Endometrial microvascular endothelial cells (primary cell): ENCODE data around the gene MLIP. TPM values are rescaled to one million over a fixed set of nuclear protein-coding genes. Genes with fewer than 3 reads are reported as not detected.

Source experiments
- in situ Hi-C: cut with HindIII; loops from 2 replicates; pipeline ENCODE4 v1.10.0; 2017; ENCODE audit warnings: low sequenced_read_pairs, low pct_unique_long_range_greater_than_20kb; ENCODE audit errors: inconsistent ontology term
- total RNA-seq: library from RNA; depleted of rRNA; stranded (reverse); fragments of >200 nt; gene quantifications from one replicate; pipeline ENCODE4 v1.2.3, GENCODE V29; 2015; ENCODE audit errors: inconsistent ontology term

Gene MLIP
- total RNA-seq, 1 donor from 2014 or later: 5.0 TPM

DNA sequence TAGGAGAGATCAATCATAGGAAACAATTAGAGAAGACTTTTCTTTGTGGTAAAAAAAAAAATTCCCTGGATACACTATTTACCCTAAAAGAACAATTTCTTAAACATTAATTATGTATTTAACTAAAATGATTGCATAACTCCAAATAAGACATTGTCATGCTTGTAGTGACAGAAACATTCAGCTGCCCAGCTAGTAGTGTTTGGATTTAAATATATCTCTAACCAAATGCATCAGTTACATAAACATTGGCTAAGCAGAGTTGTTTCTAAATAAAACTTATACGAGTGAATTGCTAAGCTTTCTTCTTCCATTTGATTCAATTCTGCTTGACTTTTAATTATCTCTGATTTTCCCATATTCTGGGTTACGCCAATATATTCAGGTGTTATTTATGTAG lies 23.7 kb downstream of the MLIP start:
- in situ Hi-C loops: no loop called here

DNA sequence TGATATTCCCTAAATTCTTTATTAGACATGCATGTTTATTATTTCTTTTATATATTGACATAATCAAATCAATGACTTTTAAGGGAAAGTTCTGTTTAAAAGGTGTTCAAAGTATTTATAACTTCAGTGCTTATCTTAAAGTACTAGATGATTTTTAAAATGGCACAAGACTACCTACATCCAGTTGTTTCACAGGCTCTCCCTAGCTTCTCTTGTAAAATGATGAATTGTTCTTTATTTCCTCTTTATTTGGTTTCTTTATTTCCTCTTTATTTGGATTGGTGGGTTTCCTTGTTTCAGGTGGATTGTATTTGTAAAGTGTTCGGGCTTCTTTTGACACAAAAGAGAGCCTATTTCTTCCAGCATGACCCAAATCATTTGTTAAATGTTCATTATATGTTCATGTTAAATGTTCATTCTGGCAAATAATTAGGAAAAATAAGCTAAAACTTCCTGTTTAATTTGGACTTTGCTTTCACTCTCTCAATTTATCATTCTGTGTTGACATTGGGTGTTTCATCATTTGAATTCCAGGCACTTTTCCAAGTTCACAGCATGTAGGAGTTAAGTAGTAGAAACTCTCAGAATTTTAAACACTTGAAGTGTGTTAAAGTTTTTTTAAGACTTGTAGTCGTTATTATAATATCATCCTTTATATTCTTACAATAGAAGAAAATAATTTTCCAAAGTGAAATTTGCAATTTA lies 24.6 kb downstream of the MLIP start:
- in situ Hi-C loops: no loop called here

DNA sequence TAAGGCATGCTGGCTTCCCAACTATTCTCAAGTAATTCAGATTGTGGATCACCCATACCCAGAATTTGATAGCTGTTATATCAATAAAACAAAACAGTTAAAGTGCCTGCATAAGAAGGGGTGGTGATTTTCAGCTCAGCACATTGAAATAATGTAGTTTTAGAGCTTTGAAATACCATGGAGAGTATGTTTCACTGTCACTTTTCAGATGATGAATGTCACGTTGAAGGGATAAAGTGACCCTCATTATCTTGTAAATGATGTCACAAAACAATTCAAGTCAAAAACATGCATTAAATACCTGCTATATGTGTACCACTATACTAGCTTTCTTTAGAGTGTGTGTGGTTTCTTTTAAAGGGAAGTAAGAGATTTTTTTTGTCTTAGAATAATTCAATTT lies 27.6 kb downstream of the MLIP start:
- in situ Hi-C loops: no loop called here

DNA sequence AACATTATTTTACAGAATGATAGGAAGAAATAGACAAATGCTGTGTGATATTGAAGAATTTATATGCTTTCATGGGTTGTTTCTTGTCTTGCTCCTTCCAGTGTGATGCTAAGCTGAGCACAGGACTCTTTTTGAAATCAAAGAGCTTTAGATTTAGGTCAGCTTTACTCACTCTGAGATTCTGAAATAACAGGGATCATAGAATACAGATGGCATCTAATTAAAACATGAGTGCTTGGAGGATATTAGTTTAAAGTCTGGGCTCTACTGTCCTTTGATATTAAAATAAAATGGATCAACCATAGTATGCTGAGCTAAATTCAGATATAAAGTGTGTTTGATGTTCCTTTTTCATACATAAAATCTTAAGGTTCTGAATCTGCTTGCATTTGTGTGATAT lies 29.6 kb downstream of the MLIP start:
- in situ Hi-C loops: no loop called here

DNA sequence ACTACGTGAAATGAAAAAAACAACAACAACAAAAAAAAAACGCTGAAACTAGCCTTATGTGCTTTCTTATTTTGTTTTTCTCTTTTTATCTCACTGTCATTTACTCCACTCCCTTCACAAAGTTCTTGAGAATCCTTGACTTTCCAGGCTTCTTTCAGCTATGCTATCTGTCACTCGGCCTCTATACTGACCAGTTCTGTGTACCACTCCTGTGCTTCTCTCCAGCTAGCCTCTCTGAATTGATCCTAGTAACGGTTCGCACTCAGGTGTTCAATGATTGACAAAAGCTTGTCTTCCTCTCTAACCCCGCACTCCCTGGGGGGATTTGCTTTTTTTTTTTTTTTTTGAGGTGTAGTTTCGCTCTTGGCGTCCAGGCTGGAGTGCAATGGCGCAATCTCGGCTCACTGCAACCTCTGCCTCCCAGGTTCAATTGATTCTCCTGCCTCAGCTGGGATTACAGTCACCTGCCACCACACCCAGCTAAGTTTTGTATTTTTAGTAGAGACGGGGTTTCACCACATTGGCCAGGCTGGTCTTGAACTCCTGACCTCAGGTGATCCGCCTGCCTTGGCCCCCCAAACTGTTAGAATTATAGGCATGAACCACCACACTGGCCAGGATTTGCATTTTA lies 31.8 kb downstream of the MLIP start:
- in situ Hi-C loops: no loop called here

DNA sequence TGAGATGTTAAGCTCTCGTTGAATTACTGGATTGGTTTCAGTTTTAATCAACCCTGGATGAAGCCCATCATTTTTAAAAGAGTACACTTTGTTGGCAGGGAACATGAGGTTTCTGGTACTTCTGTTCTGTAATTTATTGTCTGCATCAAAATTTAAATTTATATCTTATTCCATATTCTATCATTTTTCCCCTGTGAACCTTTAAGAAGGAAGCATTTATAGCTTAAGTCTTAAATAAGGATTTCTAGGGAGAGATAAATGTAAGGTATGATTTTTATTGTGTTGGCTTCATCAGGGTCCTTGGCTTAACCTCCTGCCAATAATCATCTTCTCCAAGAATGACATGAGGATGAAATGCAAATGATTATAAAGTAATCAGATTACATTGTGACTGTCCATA lies 40.6 kb downstream of the MLIP start:
- in situ Hi-C loops: no loop called here

DNA sequence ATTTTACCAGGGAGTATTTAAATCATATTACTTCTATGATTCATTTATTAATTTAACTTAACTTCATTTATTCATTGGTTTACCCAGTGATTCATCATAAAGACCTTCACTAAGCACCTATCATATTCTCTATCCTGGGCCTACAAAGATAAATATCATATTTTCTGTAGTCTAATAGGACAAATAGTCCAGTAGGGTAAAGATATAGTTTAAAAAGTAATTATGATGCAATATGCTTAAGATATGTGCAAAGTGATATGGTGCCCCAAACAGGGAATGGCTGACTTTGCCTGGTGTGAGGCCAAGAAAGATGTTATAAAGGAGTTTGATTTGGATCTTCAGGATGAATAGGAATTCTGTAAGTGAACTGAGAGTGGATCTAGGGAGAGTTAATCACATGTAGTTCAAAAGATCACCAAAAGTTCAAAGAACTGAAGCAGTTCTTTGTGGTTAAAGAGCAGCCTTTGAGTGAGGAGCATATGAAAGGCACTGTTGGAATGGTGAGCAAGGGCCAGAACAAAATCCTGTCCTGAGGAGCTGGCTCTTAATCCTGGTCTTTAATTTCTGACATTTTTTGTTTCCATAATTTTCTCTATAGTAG lies 45.5 kb downstream of the MLIP start:
- in situ Hi-C loops: no loop called here

DNA sequence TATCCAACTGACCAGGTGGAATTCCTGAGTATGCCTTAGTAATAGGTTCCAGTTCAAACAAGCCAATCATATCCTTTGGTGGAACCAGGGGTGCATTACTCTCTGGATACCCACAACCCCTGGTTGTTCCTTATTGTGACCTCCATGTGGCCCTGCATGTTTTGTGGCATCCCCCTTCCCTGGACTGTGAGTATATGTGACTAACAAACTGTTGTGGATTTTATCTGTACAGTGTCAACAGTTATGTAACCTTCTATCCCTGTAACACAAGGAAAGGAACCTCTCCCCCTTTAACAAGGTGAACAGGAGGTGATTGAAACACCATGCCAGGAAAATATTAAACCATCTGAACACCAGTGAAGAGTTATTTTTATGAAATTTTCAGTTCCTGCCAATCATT lies 46.2 kb downstream of the MLIP start:
- in situ Hi-C loops: no loop called here

DNA sequence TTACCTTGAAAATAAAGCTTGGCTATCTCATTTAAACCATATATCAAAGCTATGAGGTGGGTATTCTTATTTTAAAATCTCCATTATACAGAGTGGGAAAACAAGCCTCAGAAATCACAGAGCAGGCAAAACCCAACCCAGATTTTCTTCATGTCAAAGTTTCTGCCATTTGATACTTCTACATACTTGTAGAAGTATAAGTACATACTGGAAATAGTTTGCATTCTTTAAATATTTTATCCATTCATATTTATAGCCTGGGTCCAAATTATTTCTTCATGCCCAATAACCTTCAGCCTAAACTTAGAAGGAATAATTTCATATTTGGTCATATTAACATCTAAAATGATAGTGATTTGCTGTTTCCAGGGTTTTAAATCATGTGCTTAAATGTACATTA lies 61.8 kb downstream of the MLIP start:
- in situ Hi-C loops: no loop called here

DNA sequence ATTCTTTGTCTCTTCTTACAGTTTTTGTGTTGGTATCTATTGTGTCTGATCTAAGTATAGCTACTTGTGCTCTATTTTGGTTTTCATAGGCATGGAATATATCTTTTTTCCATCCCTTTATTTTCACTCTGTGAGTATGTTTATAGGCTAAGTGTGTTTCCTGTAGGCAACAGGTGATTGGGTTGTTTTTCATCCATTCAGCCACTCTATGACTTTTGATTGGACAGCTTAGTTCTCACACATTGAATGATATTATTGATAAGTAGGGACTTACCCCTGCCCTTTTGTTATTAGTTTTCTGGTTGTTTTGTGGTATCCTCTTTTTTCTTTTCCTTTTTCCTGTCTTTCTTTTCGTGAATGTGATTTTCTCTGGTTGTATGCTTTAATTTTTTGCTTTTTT lies 67.9 kb downstream of the MLIP start:
- in situ Hi-C loops: no loop called here

DNA sequence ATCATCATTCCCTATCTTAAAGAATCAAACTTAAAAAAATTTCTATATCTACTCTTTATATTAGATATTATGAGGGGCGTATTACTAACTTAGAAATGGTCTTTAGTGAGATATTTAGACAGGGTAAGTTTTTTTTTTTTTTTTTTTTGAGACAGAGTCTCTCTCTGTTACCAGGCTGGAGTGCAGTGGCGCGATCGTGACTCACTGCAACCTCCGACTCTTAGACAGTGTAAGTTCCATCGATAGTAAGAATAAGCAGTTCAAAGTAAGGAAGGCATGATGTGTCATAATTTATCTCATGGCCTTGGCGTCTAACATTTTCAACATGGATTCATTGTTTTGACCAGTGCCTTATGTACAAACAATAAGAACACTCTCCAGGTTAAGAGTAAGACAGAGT lies 72.4 kb downstream of the MLIP start:
- in situ Hi-C loops: no loop called here

DNA sequence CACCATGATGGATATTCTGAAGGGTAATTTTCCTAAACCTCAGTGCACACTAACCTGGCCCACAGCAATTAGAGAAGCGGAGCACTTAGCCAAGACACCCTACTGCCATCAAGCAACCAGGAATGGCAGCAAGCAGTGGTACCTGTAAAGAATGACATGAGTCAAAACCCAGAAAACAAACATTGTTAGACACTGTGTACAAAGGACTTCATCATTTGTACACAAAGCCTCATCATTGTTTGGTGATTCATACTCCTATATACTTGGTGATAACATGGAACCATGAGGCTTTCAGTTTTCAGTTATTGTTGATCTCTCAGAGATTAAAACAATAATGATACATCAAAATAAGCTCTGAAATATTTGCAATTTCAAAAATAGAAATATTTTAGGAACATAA lies 74.6 kb downstream of the MLIP start:
- in situ Hi-C loops: no loop called here

DNA sequence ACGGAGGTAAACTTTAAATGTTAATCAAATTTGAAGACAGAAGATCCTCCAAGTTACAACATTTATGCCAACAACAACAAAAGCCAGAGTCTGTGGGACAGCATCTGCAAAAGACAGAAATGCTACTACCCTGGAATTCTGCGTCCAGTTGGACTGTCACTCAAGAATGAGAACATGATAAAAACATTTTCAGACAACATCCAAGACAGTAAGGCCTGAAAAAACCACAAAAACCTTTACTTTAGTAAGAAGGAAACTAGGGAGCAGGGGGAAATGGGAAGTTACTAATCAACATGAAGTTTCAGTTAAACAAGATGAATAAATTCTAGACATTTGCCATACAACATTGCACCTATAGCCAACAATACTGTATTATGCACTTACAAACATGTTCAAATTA lies 77.6 kb downstream of the MLIP start:
- in situ Hi-C loops: no loop called here

DNA sequence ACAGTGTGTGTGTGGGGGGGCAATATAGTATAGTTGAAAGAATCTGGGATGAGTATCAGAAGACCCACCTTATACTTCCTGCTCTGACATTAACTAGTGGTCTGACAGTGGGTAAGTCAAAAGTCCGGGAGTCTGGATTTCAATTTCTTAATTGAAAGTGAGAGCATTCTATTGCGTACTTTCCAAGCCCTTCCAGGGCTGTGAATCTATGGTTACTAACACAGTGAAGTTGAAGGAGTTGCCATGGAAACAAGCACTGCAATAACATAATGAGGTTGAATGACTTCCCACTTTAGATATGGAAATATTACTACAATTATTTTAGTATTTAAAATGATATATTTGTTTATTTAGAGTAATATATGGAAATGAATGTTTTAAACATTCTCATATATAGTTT lies 80.2 kb downstream of the MLIP start:
- in situ Hi-C loops: no loop called here

DNA sequence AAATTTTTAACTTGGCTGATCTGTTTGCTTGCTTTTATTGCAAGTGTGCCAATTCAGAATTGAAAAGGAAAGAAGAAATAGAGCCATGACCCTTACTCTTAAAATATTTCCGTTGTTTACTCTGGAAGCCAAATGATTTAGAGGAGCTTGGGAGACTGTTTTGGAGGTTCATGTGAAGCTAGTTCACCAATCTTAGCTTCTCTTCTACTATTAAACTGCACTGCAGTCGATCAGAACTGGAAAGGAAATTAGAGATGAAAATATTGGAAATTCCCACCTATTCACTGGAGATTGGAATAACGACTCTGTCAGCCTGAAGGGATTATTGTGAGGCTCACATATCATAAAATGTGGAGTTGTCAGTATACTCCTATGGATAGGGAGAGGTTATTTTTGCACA lies 81.8 kb downstream of the MLIP start:
- in situ Hi-C loops: no loop called here

DNA sequence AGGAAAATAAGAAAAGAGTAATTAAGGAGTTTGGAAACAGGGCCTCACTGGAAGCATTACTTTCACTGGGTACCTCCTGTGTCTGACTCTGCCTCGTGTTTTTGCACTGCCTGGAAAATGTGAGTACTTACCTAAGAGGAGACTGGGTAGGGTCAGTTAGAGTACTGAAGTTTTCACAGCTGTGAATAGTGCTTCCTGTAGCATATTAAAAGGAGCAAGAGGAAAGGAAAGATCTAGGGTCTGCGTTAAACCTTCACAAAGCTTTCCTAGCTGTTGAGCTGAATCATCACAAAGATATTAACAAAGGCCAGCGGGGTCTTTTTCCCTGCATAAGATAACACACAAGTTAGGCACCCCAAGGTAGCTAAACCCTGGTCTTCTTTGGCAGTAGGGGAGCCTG lies 82.3 kb downstream of the MLIP start:
- in situ Hi-C loops: no loop called here

DNA sequence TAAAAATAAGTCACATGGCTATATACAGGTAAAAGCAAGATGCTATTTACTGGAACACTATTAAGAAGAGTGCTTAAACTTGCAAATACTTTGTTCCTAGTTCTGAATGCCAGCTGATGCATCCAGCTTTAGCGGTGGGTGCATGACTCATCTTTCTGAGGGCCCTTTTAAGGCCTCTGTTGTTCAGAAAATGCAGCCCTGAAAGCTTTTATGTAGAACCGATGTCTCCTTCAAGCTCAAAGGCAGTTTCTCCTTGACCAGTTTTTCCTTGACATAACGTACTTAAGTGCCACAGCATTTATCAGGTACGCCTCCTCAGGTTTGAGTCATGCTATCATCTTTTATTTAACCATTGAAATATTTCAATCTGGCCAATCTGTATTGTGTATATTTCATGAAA lies 82.8 kb downstream of the MLIP start:
- in situ Hi-C loops: no loop called here

DNA sequence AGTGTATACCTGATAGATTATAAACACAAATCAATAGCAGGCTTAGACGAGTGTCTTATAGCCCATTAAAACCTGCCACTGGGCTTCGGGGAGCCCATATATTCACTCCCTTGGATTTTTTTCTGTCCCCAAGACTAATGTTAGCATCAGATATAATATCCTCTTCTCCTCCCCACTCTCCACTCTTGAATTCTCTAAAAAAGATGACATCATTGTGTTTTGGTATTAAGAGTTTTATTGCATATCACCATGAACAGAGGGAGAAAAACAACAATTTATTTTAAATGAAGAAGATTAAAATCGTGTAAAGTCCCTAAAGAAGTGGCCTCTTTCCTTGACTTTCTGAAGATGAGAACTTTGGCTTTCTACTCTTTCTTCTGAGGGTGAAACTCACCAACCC lies 84.4 kb downstream of the MLIP start:
- in situ Hi-C loops: no loop called here

DNA sequence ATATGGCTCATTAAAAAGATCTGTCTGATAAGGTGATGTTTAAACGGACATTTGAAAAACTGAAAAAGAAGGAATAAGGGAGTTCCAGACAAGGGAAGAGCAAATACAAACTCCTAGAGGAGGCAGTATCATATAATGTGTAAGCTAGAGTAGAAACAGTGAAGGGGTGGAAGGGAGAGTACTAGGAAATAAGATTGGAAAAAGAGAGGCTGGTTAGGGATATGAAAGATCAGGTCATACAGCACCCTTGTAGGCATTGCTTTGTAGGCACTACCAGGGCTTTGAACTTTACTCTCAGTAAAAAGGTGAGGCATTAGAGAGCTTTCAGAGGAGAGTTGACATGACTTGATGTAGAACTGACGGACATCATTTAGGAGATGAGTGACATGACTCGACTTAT lies 85.7 kb downstream of the MLIP start:
- in situ Hi-C loops: no loop called here

DNA sequence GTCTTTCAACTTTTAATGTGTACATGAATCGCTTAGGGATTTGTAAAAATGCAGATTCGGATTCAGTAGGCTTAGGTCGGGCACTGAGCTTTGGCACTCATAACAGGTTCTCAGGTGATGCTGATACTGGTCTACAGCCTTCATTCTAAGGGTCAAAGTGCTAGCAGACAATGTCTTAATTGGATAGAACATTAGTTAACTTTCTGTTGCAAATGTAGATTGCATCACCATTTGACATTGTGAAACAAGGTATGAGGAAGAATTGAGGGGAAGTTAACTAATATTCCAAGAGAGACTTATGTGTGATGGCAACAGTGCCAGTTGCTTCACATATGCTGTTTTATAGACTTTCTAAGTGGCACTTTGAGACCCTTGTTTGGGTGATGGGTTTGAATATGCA lies 86.9 kb downstream of the MLIP start:
- in situ Hi-C loops: no loop called here
